Measurements from ENCODE around the gene MAP4K4. TPM values are rescaled to one million over a fixed set of nuclear protein-coding genes. Genes with fewer than 3 reads are reported as not detected.

Gene MAP4K4
- total and polyA plus RNA-seq, 2 of the 4 experiments (the other 2 are of a cell fraction), result 89.4 to 124 TPM

DNA sequence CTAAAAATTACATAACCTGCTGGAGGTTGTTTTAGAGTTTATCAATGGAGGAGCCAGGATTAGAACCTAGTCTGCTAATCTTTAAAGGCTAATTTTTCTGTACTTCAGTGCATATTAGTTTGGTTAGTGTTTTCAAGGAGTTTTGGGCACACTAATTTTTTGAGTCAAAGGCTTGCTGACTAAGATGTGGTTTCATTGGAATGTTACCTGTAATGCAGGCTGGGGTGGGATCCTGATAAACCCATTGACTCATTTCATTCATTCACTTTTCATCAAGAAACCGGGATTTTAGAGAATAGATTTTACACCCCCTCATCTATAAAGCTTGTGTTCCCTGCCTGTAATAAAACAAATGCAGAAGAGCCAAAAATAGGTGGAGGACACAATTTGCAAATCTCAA, 202.4 kb downstream of the MAP4K4 start:
- no TSS peak for BruUV-seq (replicated peaks)
- no peak overlapping the region for H3K4ac ChIP-seq (ENCODE audit: low read depth, low read length)
- H4K5ac ChIP-seq (ENCODE audit: low read depth, low read length), result no peak overlapping the region
- DNase-seq (no peak), ATAC-seq (ENCODE audit: low read depth) (no peak)
- H4K8ac ChIP-seq (ENCODE audit: low read depth in 2 of 2, low read length in 2 of 2), result no peak overlapping the region
- H2BK5ac ChIP-seq (ENCODE audit: low read depth, low read length, poor library complexity, severe bottlenecking), result no peak overlapping the region
- H3K14ac ChIP-seq (replicated peaks; ENCODE audit: low read depth, low read length), result no peak overlapping the region
- POLR2A ChIA-PET (ENCODE audit: unreplicated experiment), result no interaction called here
- in situ Hi-C loops (cut with MboI; ENCODE audit: low sequenced_read_pairs), result no loop called here
- no peaks in the 10 kb centered on the region for H3K27me3 ChIP-seq (ENCODE audit: control insufficient read depth, insufficient read depth, low read length)
- no peak overlapping the region for H3K18ac ChIP-seq (ENCODE audit: low read depth, low read length)
- no peak for TF ChIP-seq RAD21 (IDR thresholded peaks at IDR 0.05; ENCODE audit: low read length)
- TF ChIP-seq SMC3 (IDR thresholded peaks at IDR 0.05; ENCODE audit: low read depth, low read length), result no peak
- TF ChIP-seq RFX5 (IDR thresholded peaks at IDR 0.05; ENCODE audit: low read depth, low read length), result no peak
- TF ChIP-seq CTCF (conservative IDR thresholded peaks at IDR 0.05; ENCODE audit: low read depth, low read length), result no peak
- TF ChIP-seq ELK1 (IDR thresholded peaks at IDR 0.05; ENCODE audit: borderline replicate concordance, low read depth, low read length), result no peak
- TF ChIP-seq MXI1 (IDR thresholded peaks at IDR 0.05; ENCODE audit: borderline replicate concordance, low read depth, low read length), result no peak
- no peak for TF ChIP-seq CHD1 (IDR thresholded peaks at IDR 0.05; ENCODE audit: low read depth, low read length)
- no peak for TF ChIP-seq RCOR1 (IDR thresholded peaks at IDR 0.05; ENCODE audit: insufficient replicate concordance, low read length)
- no peak for TF ChIP-seq USF2 (IDR thresholded peaks at IDR 0.05; ENCODE audit: low read depth, low read length)
- no peak for TF ChIP-seq FOS (IDR thresholded peaks at IDR 0.05; ENCODE audit: low read depth, low read length)
- no peak for TF ChIP-seq NFE2L2 (IDR thresholded peaks at IDR 0.05; ENCODE audit: low read depth, low read length)
- TF ChIP-seq MAFK (IDR thresholded peaks at IDR 0.05; ENCODE audit: low read depth, low read length), result no peak
- TF ChIP-seq MAZ (IDR thresholded peaks at IDR 0.05; ENCODE audit: borderline replicate concordance, low read depth, low read length), result no peak
- no peak for TF ChIP-seq BHLHE40 (IDR thresholded peaks at IDR 0.05; ENCODE audit: low read depth, low read length)
- TF ChIP-seq CEBPB (IDR thresholded peaks at IDR 0.05; ENCODE audit: low read depth, low read length), result no peak
- TF ChIP-seq POLR2A (IDR thresholded peaks at IDR 0.05; ENCODE audit: low read depth, low read length), result no peak
- H2BK20ac ChIP-seq (ENCODE audit: low read depth, low read length), result no peak overlapping the region
- H3K23ac ChIP-seq (ENCODE audit: low read depth, low read length), result no peak overlapping the region
- CTCF ChIA-PET, result no interaction called here
- H2BK120ac ChIP-seq (ENCODE audit: low read depth, low read length), result no peak overlapping the region
- H3K4me3 ChIP-seq (ENCODE audit: insufficient read depth, low read depth, low read length), result no peak overlapping the region
- peaks cover 0 to 4% of the 10 kb centered on the region in 2 experiments; a peak in 1 of 4 replicates for H3K79me1 ChIP-seq (ENCODE audit: low read depth in 1 of 2, low read length in 2 of 2)
- WGBS, 2 experiments (ENCODE audit: extremely low coverage in 2 of 2, insufficient read length in 1 of 2), result no CpG with 5 or more reads among the region's 1 CpG
- peaks cover 5% of the 10 kb centered on the region; the same call in 1 of the 2 replicates for H3K36me3 ChIP-seq (ENCODE audit: control insufficient read depth, insufficient read depth, low read length)
- H2AK9ac ChIP-seq (replicated peaks; ENCODE audit: low read depth, low read length, poor library complexity), result no peak overlapping the region
- no peak overlapping the region for H3K56ac ChIP-seq (ENCODE audit: extremely low read depth, insufficient read depth, low read length)
- no peak overlapping the region for H2AFZ ChIP-seq (replicated peaks; ENCODE audit: low read length, poor library complexity)
- H4K91ac ChIP-seq (ENCODE audit: insufficient read depth, low read depth, low read length), result no peak overlapping the region
- H2AK5ac ChIP-seq (ENCODE audit: low read depth, low read length), result no peak overlapping the region
- dilution Hi-C loops (cut with HindIII; ENCODE audit: low sequenced_read_pairs, unreplicated experiment), result no loop called here
- no peaks in the 10 kb centered on the region for H4K20me1 ChIP-seq (ENCODE audit: insufficient read depth, low read length)
- H3K9ac ChIP-seq (ENCODE audit: low read depth, low read length), result no peak overlapping the region
- H3K4me2 ChIP-seq (ENCODE audit: low read depth, low read length), result no peak overlapping the region
- H3K9me1 ChIP-seq (ENCODE audit: insufficient read depth, low read length), result peaks cover 4% of the 10 kb centered on the region; the same call in 1 of the 2 replicates
- intact Hi-C loops (cut with micrococcal nuclease), result no loop called here
- peaks cover 1% of the 10 kb centered on the region; the same call in 1 of the 2 replicates for H3K4me1 ChIP-seq (ENCODE audit: control insufficient read depth, insufficient read depth, low read length)
- no peak overlapping the region for H3K27ac ChIP-seq (ENCODE audit: insufficient read depth, low read length)
- peaks cover 4% of the 10 kb centered on the region; the same call in 1 of the 2 replicates for H3K9me3 ChIP-seq (ENCODE audit: control insufficient read depth, insufficient read depth, low read length)
- H2BK15ac ChIP-seq (ENCODE audit: low read depth, low read length), result no peak overlapping the region
